Ishikawa (cell line): ENCODE data around the gene MVD.

Source experiments
- CEBPB ChIP-seq: IDR thresholded peaks from 2 replicates; pipeline ENCODE4 v1.6.1; 2012
- CREB1 ChIP-seq: IDR thresholded peaks from 2 replicates; pipeline ENCODE4 v1.6.1; 2012; ENCODE audit warnings: low read depth
- EGR1 ChIP-seq: IDR thresholded peaks from 2 replicates; pipeline ENCODE4 v1.6.1; 2012
- EP300 ChIP-seq: IDR thresholded peaks from 2 replicates; pipeline ENCODE4 v1.6.1; 2012; ENCODE audit warnings: borderline replicate concordance
- FOXM1 ChIP-seq: IDR thresholded peaks from 2 replicates; pipeline ENCODE4 v1.6.1; 2012; ENCODE audit warnings: low read depth, borderline replicate concordance
- RAD21 ChIP-seq: IDR thresholded peaks from 2 replicates; pipeline ENCODE4 v1.6.1; 2012; ENCODE audit warnings: low read depth
- TCF12 ChIP-seq: IDR thresholded peaks from 2 replicates; pipeline ENCODE4 v1.6.1; 2012; ENCODE audit warnings: low read depth
- TEAD4 ChIP-seq: IDR thresholded peaks from 2 replicates; pipeline ENCODE4 v1.6.1; 2012
- YY1 ChIP-seq: IDR thresholded peaks from 2 replicates; pipeline ENCODE4 v1.6.1; 2012; ENCODE audit warnings: low read depth
- TF ChIP-seq, protein P1 (sequence below): IDR thresholded peaks from 2 replicates; pipeline ENCODE4 v1.6.1; 2012
- TF ChIP-seq, protein P2 (sequence below): IDR thresholded peaks from 2 replicates; pipeline ENCODE4 v1.6.1; 2012; ENCODE audit warnings: low read depth, mild to moderate bottlenecking
- TF ChIP-seq, protein P3 (sequence below): IDR thresholded peaks from 2 replicates; pipeline ENCODE4 v1.6.1; 2012

DNA sequence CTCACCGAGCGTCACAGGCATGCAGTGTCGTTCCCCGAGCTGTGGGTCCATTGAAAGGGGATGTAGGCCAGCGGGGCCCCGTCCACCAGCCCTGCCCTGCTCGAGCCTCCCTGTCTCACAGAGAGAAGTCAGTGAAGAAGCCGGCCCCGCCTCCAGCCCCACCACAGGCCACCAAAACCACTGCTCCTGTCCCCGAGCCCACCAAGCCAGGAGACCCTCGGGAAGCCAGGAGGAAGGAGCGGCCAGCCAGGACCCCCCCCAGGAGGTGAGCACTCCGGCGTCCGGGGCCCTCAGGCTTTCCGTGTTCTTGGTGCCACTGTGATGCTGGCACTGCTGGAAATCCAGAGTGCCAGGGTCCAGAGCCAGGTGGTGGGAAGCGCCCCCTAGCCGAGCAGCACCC is 38.4 kb downstream of the MVD start:
- TF ChIP-seq, protein P1, sequence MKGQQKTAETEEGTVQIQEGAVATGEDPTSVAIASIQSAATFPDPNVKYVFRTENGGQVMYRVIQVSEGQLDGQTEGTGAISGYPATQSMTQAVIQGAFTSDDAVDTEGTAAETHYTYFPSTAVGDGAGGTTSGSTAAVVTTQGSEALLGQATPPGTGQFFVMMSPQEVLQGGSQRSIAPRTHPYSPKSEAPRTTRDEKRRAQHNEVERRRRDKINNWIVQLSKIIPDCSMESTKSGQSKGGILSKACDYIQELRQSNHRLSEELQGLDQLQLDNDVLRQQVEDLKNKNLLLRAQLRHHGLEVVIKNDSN = no peak
- TF ChIP-seq CEBPB = no peak
- TF ChIP-seq EP300 = no peak
- TF ChIP-seq YY1 = no peak
- TF ChIP-seq RAD21 = no peak
- TF ChIP-seq TEAD4 = no peak
- TF ChIP-seq FOXM1 = no peak
- TF ChIP-seq EGR1 = no peak
- TF ChIP-seq, protein P2, sequence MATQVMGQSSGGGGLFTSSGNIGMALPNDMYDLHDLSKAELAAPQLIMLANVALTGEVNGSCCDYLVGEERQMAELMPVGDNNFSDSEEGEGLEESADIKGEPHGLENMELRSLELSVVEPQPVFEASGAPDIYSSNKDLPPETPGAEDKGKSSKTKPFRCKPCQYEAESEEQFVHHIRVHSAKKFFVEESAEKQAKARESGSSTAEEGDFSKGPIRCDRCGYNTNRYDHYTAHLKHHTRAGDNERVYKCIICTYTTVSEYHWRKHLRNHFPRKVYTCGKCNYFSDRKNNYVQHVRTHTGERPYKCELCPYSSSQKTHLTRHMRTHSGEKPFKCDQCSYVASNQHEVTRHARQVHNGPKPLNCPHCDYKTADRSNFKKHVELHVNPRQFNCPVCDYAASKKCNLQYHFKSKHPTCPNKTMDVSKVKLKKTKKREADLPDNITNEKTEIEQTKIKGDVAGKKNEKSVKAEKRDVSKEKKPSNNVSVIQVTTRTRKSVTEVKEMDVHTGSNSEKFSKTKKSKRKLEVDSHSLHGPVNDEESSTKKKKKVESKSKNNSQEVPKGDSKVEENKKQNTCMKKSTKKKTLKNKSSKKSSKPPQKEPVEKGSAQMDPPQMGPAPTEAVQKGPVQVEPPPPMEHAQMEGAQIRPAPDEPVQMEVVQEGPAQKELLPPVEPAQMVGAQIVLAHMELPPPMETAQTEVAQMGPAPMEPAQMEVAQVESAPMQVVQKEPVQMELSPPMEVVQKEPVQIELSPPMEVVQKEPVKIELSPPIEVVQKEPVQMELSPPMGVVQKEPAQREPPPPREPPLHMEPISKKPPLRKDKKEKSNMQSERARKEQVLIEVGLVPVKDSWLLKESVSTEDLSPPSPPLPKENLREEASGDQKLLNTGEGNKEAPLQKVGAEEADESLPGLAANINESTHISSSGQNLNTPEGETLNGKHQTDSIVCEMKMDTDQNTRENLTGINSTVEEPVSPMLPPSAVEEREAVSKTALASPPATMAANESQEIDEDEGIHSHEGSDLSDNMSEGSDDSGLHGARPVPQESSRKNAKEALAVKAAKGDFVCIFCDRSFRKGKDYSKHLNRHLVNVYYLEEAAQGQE = no peak
- no peak for TF ChIP-seq CREB1
- TF ChIP-seq, protein P3, sequence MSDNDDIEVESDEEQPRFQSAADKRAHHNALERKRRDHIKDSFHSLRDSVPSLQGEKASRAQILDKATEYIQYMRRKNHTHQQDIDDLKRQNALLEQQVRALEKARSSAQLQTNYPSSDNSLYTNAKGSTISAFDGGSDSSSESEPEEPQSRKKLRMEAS = no peak
- TF ChIP-seq TCF12 = no peak
